A549 treated with Mapracorat at 1 μM for 4 hours (cell line): ENCODE data around the gene POLR1A. TPM values are rescaled to one million over a fixed set of nuclear protein-coding genes. Genes with fewer than 3 reads are reported as not detected.

Source experiments
- total RNA-seq: library from RNA; stranded (reverse); fragments of 200-300 nt; extraction: Qiagen RNA extraction; gene quantifications from 5 replicates; pipeline ENCODE4 v1.2.3, GENCODE V29; 2022

POLR1A gene
- total RNA-seq: 16.6 to 25.3 TPM (median 22.0 TPM) in 5 replicates

DNA sequence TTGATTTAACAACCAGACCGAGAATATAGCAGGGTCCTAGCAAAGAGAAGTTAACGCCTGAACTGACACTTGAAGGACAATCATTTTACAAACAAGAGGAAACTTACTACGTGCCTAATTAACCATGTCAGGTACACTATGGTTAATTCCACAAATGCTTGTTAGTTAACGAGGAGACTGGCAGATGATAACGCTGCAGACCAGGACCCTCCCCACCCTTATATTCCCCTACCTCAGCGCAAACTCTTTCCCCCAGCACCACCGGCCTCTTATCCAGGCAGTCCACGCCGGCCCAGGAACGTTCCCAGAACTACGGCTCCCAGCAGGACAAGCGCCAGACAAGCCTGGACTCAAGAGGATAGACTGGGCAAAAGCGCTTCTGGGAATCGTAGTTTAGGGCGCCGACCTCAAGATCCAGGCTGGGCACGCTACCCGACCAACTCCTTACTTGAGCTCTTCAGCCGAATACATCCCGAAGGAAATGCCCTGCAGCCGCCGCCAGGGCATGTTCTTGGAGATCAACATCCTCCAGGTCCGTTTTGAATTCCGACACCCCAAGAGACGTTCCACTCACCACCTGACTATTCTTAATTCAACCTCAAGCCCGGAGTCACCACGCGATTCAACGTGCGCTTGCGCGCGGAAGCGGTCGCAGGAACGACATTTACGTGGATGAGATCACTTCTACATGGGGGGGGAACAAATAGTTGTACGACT lies at the start of gene POLR1A:
POLR1A (minus strand) TSS at position 635 of the 717 bp plus-strand sequence; CDS start at position 525, 110 bp downstream.

DNA sequence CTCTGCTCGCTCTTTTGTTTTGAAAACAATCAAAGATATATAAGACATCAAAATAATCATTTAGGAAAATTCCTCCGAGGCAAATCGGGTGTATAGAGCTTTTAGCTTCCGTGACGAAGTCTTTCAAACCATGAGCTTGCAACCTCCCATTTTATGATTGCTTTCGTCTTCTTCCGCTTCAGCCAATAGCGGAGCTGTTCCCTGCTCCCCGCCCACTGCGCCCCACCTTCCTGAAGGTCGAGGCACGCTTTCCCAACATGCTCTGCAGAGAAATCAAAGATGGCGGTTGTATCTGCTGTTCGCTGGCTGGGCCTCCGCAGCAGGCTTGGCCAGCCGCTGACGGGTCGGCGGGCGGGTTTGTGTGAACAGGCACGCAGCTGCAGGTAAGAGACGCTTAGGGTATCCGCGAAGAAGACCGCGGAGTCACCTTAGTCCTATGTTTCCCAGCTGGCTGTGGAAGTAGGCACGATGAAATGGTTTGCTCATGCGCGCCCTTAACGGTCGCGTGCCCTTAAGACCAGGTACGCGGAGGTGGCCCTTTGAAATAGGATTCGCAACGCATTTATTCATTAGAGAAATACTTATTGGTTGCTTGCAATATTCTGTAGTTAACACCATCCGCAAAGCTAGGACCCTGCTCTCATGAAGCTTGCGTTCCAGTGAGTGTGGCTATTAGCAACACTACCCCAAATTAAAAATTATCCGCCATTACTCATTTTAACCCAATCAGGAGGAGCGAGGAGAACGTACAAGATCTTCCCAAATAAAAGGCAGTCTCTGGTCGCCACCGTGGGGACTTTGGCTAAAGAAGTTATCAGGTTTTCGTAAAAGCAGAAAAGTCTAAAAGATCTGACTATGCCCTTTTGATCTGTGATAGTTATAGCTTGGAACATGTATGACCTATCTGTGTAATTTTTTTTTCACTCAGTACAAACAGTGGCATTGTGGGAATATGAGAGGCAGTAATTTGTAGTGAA lies 571 bp upstream of the POLR1A start, which contains the start of gene PTCD3:
PTCD3 (plus strand) TSS at position 267 of the 977 bp plus-strand sequence; CDS start at position 280, 13 bp downstream.

Other genes with a start within 250 kb of the POLR1A start
- 27.8 to 39.0 TPM (median 34.7 TPM) in 5 replicates for gene ST3GAL5, start 216.9 kb downstream of the POLR1A start, total RNA-seq
- 63.0 to 75.6 TPM (median 68.1 TPM) in 5 replicates for gene PTCD3, start 349 bp upstream of the POLR1A start, total RNA-seq
- 103 to 119 TPM (median 109 TPM) in 5 replicates for gene IMMT, start 89.6 kb upstream of the POLR1A start, total RNA-seq
- gene MRPL35, start 93.6 kb upstream of the POLR1A start, total RNA-seq: 62.7 to 101 TPM (median 70.9 TPM) in 5 replicates
- gene REEP1, start 231.7 kb upstream of the POLR1A start, total RNA-seq: 0.88 to 1.3 TPM (median 1.2 TPM) in 5 replicates